ENCODE measurements around the gene LINGO4.

- TF ChIP-seq CTCF (conservative IDR thresholded peaks at IDR 0.05 in 1 of 2, IDR thresholded peaks at IDR 0.05 in 1 of 2; ENCODE audit: low read depth in 1 of 2, low read length in 2 of 2) (no peak), EZH2 (IDR thresholded peaks at IDR 0.05; ENCODE audit: low read length, missing control alignments) (no peak)
These were observed 29.1 kb downstream of the LINGO4 start for GRCh38 chr1:151775894-151776664.
